Activated T-helper 17 cell treated with anti-CD3 and anti-CD28 coated beads, Interleukin-2, amount 50 U/mL, for 72 hours (primary cell): Measurements from ENCODE around the gene FIG4. TPM values are rescaled to one million over a fixed set of nuclear protein-coding genes. Genes with fewer than 3 reads are reported as not detected.

Source experiments
- ATAC-seq: fragments of 150-1000 bp; cut with Tn5 transposase; replicated peaks from 2 replicates; pipeline ENCODE4 v1.10.0; 2021; ENCODE audit warnings: mild to moderate bottlenecking, moderate library complexity
- H3K27ac Mint-ChIP-seq: one replicate; pipeline ENCODE4 v1.8.0; 2022; ENCODE audit warnings: mixed read lengths
- H3K27me3 Mint-ChIP-seq: one replicate; pipeline ENCODE4 v1.8.0; 2022; ENCODE audit warnings: mixed read lengths
- H3K36me3 Mint-ChIP-seq: one replicate; pipeline ENCODE4 v1.8.0; 2022; ENCODE audit warnings: low read depth, mild to moderate bottlenecking, mixed read lengths
- H3K4me1 Mint-ChIP-seq: one replicate; pipeline ENCODE4 v1.8.0; 2022; ENCODE audit warnings: mixed read lengths
- H3K4me3 Mint-ChIP-seq: one replicate; pipeline ENCODE4 v1.8.0; 2022; ENCODE audit warnings: mild to moderate bottlenecking, mixed read lengths
- H3K9me3 Mint-ChIP-seq: one replicate; pipeline ENCODE4 v1.8.0; 2022; ENCODE audit warnings: mixed read lengths
- total RNA-seq, 2 donors: library from RNA; stranded (reverse); gene quantifications; one replicate each; pipeline ENCODE4 v1.2.3, GENCODE V29; 2022

Gene FIG4
- total RNA-seq, 2 donors from 2014 or later = 10.5 to 18.8 TPM

GRCh38 chr6:109787312-109787711, 96.2 kb downstream of the FIG4 start:
- Mint-ChIP-seq H3K4me1 (no peaks in the 10 kb centered on the region), H3K9me3 (no peaks in the 10 kb centered on the region)
- ATAC-seq = no peak

GRCh38 chr6:109788687-109789086, 97.6 kb downstream of the FIG4 start:
- H3K36me3 Mint-ChIP-seq = peaks cover 80% of the 10 kb centered on the region
- ATAC-seq = no peak
- H3K4me1 Mint-ChIP-seq = no peaks in the 10 kb centered on the region
- no peak overlapping the region for H3K4me3 Mint-ChIP-seq
- H3K9me3 Mint-ChIP-seq = no peaks in the 10 kb centered on the region
- H3K27me3 Mint-ChIP-seq = no peaks in the 10 kb centered on the region
- no peak overlapping the region for H3K27ac Mint-ChIP-seq

More at GRCh38 chr6:109787312-109787711, 96.2 kb downstream of the FIG4 start:
- Mint-ChIP-seq H3K27me3 (no peaks in the 10 kb centered on the region), H3K4me3 (no peak overlapping the region), H3K36me3 (peaks cover 73% of the 10 kb centered on the region), H3K27ac (no peak overlapping the region)

DNA sequence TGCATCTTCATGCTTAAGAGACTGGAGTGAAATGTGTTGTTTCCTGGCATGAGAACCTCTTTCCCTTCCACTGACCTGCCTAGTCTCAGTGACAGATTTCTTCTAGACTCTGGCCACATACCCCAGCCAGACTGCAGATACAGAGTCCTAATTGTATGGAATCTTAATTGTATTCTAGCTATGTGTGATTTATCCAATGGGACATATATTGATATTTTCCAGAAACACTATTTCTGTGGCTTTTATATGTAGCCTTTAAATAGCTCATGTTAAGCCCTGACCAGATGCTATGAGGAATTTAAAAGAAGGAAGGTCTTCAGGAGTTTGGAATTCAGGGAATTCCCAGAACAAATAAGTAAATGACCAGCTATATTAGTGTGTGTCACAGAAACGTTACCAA, 99.0 kb downstream of the FIG4 start:
- ATAC-seq = no peak
- Mint-ChIP-seq H3K4me3 (no peak overlapping the region), H3K27ac (no peak overlapping the region), H3K27me3 (no peaks in the 10 kb centered on the region), H3K9me3 (no peaks in the 10 kb centered on the region), H3K4me1 (no peaks in the 10 kb centered on the region), H3K36me3 (peaks cover 72% of the 10 kb centered on the region)

DNA sequence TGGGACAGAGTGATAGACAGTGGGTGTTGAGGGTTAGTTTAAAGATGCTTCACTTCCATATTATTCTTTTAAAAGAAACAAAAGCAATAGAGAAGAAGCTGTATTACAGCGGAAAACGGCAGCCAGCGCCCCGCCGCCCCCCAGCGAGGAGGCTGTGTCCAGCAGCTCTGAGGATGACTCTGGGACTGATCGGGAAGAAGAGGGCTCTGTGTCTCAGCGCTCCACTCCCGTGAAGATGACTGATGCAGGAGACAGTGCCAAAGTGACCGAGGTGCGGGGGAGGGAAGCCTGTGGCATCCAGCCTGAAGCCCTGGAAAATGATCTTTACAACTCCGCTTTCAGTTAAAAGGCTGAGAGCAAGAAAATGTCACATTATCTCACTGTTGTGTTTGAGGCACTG, 100.2 kb downstream of the FIG4 start:
- Mint-ChIP-seq H3K27me3 (no peaks in the 10 kb centered on the region), H3K4me3 (no peak overlapping the region), H3K27ac (no peak overlapping the region), H3K9me3 (no peaks in the 10 kb centered on the region), H3K4me1 (no peaks in the 10 kb centered on the region), H3K36me3 (peaks cover 66% of the 10 kb centered on the region)
- ATAC-seq = no peak

DNA sequence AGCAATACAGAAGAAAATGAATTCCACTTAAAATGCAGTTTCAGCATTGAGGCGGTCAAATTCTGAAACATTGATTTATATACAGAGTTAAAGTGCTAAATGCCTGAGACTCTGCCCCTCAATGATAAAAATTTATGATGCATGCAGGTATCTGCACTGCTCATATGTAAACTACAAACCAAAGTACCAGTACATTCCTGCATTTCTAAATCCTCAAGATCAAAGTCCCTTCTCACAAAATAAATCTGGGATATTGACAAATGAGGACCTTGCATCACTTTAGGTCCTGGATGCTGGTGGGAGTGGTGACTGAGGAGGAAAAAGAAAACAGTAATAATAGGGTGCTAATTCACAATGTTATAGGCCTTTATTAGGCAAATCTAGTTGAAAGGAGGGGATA, 101.9 kb downstream of the FIG4 start:
- Mint-ChIP-seq H3K9me3 (no peaks in the 10 kb centered on the region), H3K4me1 (no peaks in the 10 kb centered on the region), H3K27ac (no peak overlapping the region), H3K4me3 (no peak overlapping the region), H3K36me3 (peaks cover 66% of the 10 kb centered on the region), H3K27me3 (no peaks in the 10 kb centered on the region)
- no peak for ATAC-seq

GRCh38 chr6:109793792-109794191, 102.7 kb downstream of the FIG4 start:
- H3K4me1 Mint-ChIP-seq = no peaks in the 10 kb centered on the region
- peak; percentile 99 for ATAC-seq
- H3K27ac Mint-ChIP-seq = peak overlapping the region; percentile 65
- H3K27me3 Mint-ChIP-seq = no peaks in the 10 kb centered on the region
- no peaks in the 10 kb centered on the region for H3K9me3 Mint-ChIP-seq
- peaks cover 64% of the 10 kb centered on the region for H3K36me3 Mint-ChIP-seq
- H3K4me3 Mint-ChIP-seq = no peak overlapping the region

GRCh38 chr6:109794201-109794923, 103.3 kb downstream of the FIG4 start:
- Mint-ChIP-seq H3K4me1 (no peaks in the 10 kb centered on the region), H3K9me3 (no peaks in the 10 kb centered on the region), H3K36me3 (peaks cover 60% of the 10 kb centered on the region), H3K27me3 (no peaks in the 10 kb centered on the region), H3K27ac (peak overlapping the region; percentile 65), H3K4me3 (no peak overlapping the region)
- ATAC-seq = no peak

GRCh38 chr6:109795994-109796555, 105.0 kb downstream of the FIG4 start:
- ATAC-seq = no peak
- Mint-ChIP-seq H3K4me3 (no peak overlapping the region), H3K4me1 (no peaks in the 10 kb centered on the region), H3K27me3 (no peaks in the 10 kb centered on the region), H3K27ac (no peak overlapping the region), H3K9me3 (no peaks in the 10 kb centered on the region), H3K36me3 (peaks cover 56% of the 10 kb centered on the region)

DNA sequence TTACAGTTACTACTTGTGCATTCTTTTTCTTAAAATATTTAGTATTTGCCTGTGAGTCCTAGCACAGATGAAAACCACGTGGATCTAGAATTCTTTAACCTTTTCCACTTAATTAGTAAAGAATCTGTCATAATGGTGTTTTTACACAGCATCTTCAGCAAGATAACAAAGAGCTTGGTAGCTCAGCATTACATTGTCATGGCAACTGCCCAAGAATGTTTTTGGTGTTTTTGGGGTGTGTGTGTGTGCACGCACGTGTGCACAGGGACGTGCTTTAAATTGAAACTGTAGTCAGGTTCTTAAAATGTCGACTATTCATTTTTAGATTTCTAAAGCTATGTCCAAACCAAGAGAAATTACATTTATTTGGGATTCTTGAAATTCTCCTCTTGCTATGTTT, 108.0 kb downstream of the FIG4 start:
- Mint-ChIP-seq H3K36me3 (peaks cover 48% of the 10 kb centered on the region), H3K9me3 (no peaks in the 10 kb centered on the region), H3K27me3 (no peaks in the 10 kb centered on the region), H3K4me3 (no peak overlapping the region), H3K4me1 (no peaks in the 10 kb centered on the region), H3K27ac (no peak overlapping the region)
- ATAC-seq = no peak

- Mint-ChIP-seq H3K4me1 (no peaks in the 10 kb centered on the region), H3K4me3 (no peak overlapping the region), H3K36me3 (peaks cover 48% of the 10 kb centered on the region), H3K27me3 (no peaks in the 10 kb centered on the region), H3K27ac (no peak overlapping the region), H3K9me3 (no peaks in the 10 kb centered on the region)
- no peak for ATAC-seq
Measured at GRCh38 chr6:109799664-109800063, 108.6 kb downstream of the FIG4 start.

DNA sequence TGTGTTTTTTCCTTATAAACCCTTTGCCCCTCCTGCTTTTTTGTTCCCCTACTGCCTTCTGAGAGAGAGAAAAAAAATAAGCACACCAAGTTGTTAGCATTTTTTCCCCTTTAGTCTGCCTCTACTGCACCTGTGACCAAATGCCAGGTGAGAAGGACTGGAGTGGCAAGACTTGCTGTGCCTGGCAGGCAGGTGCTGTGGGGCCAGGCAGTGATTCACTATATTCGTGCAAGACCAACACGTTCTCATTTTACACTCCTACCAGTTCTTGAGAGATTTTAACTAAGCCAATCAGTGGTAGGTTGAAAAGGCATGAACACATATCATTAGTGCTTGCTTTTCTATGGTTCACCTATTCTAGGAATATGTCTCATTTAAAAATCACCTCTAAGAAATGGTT, 109.7 kb downstream of the FIG4 start:
- no peak overlapping the region for H3K27ac Mint-ChIP-seq
- no peaks in the 10 kb centered on the region for H3K9me3 Mint-ChIP-seq
- H3K27me3 Mint-ChIP-seq = no peaks in the 10 kb centered on the region
- no peaks in the 10 kb centered on the region for H3K4me1 Mint-ChIP-seq
- no peak for ATAC-seq
- H3K36me3 Mint-ChIP-seq = peaks cover 48% of the 10 kb centered on the region
- H3K4me3 Mint-ChIP-seq = no peak overlapping the region

- Mint-ChIP-seq H3K4me3 (no peak overlapping the region), H3K9me3 (no peaks in the 10 kb centered on the region), H3K36me3 (peaks cover 42% of the 10 kb centered on the region), H3K27ac (no peak overlapping the region), H3K4me1 (no peaks in the 10 kb centered on the region), H3K27me3 (no peaks in the 10 kb centered on the region)
- no peak for ATAC-seq
Measured at GRCh38 chr6:109801794-109802193, 110.7 kb downstream of the FIG4 start.

- Mint-ChIP-seq H3K4me1 (no peaks in the 10 kb centered on the region), H3K27me3 (no peaks in the 10 kb centered on the region), H3K27ac (no peak overlapping the region), H3K4me3 (no peak overlapping the region), H3K9me3 (no peaks in the 10 kb centered on the region), H3K36me3 (peaks cover 31% of the 10 kb centered on the region)
- no peak for ATAC-seq
Measured at GRCh38 chr6:109804020-109804419, 112.9 kb downstream of the FIG4 start.

DNA sequence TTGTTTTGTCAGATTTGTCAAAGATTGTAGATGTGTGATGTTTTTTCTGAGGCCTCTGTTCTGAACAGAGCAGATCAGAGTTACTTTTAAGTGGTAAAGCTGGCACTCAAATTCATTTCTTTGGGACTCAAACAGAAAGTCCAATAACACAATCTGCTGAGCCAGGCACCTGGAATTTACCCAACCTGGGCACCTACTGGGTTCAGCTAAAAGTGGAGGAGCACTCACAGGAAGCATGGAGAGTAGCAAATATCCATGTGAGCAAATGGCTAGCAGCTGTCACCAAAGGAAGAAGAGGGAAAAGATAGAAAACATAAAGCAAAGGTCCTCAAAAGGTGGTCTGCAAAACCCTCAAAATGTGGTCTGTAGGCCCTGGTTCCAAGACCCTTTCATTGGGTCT, 116.8 kb downstream of the FIG4 start:
- Mint-ChIP-seq H3K36me3 (peaks cover 9% of the 10 kb centered on the region), H3K4me1 (no peaks in the 10 kb centered on the region), H3K27me3 (no peaks in the 10 kb centered on the region), H3K4me3 (no peak overlapping the region), H3K9me3 (no peaks in the 10 kb centered on the region), H3K27ac (no peak overlapping the region)
- ATAC-seq = no peak

GRCh38 chr6:109808837-109809236, 117.7 kb downstream of the FIG4 start:
- ATAC-seq = no peak
- Mint-ChIP-seq H3K27ac (no peak overlapping the region), H3K9me3 (no peaks in the 10 kb centered on the region), H3K36me3 (peaks cover 17% of the 10 kb centered on the region), H3K27me3 (no peaks in the 10 kb centered on the region), H3K4me1 (no peaks in the 10 kb centered on the region), H3K4me3 (no peak overlapping the region)
